Lower leg skin (tissue), 3 donors: ENCODE results near the gene GPR62.

Experiments used
- POLR2A ChIP-seq, 2 donors: fragments of 450-650 bp; IDR thresholded peaks; one replicate each; pipeline ENCODE4 v1.6.1; 2016 to 2017; ENCODE audit warnings: antibody characterized with exemption in 2 of 2, mild to moderate bottlenecking in 1 of 2, moderate library complexity in 1 of 2
- TF ChIP-seq, protein P1 (sequence below), 3 donors: fragments of 450-650 bp; IDR thresholded peaks; one replicate each; pipeline ENCODE4 v1.5.1; 2016; ENCODE audit warnings: antibody characterized with exemption in 3 of 3, mild to moderate bottlenecking in 3 of 3, moderate library complexity in 2 of 3

DNA sequence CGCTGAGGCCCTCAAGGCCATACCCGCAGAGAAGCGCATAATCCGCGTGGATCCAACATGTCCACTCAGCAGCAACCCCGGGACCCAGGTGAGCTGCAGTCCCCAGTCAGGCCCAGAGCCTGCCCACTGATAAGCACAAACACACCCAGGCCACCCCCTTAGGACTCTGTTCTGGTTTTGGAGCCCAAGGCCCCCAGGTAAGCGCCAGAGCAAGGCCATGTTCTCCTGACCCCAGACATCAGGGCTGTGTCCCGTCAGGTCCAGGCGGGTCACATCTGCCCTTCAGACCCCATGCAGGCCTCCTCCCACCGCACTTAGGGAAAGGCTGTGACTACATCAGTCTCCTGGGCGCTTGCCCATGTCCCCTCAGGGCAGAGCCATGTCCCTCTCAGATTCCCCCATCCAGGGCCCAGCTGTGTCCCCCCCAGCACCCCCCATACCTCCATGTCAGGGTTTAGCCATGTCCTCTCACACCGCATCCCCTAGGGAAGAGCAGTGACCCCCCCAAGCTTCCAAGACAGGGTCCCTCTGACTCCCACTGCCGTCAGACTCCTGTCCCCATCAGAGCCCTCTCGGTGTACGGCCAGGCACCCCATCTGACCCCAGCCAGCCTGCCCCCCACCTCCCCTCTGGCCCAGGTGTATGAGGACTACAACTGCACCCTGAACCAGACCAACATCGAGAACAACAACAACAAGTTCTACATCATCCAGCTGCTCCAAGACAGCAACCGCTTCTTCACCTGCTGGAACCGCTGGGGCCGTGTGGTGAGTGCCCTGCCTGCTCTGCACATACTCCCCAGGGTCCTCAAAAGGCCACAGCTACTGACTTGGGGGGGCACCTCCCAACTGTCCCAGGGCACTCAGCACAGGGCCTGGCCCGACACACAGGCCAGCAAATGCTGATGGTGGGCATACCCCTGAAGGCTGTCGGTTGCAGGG lies 11.5 kb upstream of the GPR62 start:
- TF ChIP-seq, protein P1, sequence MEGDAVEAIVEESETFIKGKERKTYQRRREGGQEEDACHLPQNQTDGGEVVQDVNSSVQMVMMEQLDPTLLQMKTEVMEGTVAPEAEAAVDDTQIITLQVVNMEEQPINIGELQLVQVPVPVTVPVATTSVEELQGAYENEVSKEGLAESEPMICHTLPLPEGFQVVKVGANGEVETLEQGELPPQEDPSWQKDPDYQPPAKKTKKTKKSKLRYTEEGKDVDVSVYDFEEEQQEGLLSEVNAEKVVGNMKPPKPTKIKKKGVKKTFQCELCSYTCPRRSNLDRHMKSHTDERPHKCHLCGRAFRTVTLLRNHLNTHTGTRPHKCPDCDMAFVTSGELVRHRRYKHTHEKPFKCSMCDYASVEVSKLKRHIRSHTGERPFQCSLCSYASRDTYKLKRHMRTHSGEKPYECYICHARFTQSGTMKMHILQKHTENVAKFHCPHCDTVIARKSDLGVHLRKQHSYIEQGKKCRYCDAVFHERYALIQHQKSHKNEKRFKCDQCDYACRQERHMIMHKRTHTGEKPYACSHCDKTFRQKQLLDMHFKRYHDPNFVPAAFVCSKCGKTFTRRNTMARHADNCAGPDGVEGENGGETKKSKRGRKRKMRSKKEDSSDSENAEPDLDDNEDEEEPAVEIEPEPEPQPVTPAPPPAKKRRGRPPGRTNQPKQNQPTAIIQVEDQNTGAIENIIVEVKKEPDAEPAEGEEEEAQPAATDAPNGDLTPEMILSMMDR (IDR thresholded peaks at IDR 0.05), result no peak
- TF ChIP-seq POLR2A (IDR thresholded peaks at IDR 0.05), result no peak
